GM12874 (cell line): Measurements from ENCODE around the gene CDH23.

Experiments used
- TF ChIP-seq, protein P1 (sequence below): IDR thresholded peaks from 2 replicates; pipeline ENCODE4 v1.5.1; 2011; ENCODE audit warnings: low read depth, mild to moderate bottlenecking, control low read depth, low read length, moderate library complexity; ENCODE audit not compliant: insufficient read depth

The CDH23 gene

GRCh38 chr10:71631007-71631861 lies 234.5 kb downstream of the CDH23 start:
- TF ChIP-seq, protein P1, sequence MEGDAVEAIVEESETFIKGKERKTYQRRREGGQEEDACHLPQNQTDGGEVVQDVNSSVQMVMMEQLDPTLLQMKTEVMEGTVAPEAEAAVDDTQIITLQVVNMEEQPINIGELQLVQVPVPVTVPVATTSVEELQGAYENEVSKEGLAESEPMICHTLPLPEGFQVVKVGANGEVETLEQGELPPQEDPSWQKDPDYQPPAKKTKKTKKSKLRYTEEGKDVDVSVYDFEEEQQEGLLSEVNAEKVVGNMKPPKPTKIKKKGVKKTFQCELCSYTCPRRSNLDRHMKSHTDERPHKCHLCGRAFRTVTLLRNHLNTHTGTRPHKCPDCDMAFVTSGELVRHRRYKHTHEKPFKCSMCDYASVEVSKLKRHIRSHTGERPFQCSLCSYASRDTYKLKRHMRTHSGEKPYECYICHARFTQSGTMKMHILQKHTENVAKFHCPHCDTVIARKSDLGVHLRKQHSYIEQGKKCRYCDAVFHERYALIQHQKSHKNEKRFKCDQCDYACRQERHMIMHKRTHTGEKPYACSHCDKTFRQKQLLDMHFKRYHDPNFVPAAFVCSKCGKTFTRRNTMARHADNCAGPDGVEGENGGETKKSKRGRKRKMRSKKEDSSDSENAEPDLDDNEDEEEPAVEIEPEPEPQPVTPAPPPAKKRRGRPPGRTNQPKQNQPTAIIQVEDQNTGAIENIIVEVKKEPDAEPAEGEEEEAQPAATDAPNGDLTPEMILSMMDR, result no peak

DNA sequence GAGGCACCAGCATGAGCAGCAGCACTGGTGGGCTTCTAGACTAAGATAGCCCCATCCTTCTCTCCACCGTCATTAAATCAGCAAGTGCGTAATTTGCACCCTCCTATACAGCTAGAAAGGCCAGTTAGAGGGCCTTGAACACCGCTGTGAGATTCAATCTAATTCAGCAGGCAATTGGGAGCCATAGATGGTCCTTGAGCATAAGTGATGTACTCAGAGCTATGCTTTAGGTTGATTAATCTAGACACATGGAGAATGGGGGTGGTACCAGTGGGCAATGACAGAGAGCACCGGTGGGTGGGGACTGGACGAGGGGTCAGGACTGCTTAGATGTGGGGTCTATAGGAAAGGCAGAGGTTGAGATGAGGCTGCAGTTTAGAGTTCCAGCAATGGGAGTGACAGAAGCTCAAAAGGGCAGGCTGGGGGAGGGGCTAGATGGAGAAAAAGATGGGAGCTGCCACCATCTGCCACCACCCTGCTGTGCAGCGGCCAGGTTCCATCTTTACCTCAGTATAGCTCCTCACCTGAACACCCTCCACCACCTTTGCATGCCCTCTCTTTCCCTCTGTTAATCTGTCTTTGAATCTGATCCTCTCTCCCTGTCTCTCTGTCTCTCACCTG lies 235.6 kb downstream of the CDH23 start:
- TF ChIP-seq, protein P1, result no peak

DNA sequence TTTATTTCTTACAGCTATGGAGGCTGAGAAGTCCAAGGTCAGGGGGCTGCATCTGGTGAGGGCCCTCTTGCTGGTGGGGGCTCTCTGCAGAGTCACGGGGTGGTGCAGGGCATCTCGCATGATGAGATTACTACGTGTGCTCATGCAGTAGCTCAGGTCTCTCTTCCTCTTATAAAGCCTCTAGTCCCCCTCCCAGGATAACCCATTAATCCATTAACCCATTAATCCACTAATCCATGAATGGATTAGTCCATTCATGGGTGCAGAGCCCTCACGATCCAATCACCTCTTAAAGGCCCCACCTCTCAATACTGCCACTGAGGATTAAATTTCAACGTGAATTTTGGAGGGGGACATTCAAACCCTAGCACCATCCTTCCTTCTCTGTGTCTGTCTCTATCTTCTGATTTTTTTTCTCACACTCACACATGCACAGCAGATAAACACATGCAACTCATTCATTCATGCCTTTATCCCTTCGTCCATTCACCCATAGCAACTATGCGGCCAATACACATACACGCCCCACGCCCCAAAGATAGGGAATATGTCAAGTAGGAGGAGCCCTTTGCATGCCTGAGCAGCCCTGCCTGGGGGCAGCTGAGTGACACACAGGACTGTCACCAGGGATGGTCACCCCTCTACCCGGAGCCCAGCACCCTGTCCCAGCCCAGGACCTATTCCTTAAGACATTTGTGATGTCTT lies 236.3 kb downstream of the CDH23 start:
- TF ChIP-seq, protein P1, result no peak

DNA sequence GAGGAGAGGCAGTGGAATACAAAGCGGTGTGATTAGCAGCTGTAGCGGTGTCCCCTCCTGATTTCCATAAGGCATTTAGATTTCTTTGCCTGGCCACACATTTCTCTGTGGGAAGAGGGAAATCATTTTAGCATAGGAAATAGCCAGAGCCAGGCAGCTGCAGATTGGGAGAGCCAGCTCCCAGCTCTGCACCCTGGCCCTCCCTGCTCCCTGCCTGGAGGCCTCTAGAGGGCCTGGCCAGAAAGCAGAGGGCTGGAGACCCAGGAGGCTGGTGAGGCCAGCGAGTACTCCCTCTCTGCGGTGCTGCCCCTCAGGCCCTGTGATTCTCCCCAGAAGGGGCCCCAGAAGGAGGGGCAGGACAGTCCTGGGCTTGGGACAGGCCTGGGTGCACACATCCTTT lies 237.2 kb downstream of the CDH23 start:
- TF ChIP-seq, protein P1, result no peak

DNA sequence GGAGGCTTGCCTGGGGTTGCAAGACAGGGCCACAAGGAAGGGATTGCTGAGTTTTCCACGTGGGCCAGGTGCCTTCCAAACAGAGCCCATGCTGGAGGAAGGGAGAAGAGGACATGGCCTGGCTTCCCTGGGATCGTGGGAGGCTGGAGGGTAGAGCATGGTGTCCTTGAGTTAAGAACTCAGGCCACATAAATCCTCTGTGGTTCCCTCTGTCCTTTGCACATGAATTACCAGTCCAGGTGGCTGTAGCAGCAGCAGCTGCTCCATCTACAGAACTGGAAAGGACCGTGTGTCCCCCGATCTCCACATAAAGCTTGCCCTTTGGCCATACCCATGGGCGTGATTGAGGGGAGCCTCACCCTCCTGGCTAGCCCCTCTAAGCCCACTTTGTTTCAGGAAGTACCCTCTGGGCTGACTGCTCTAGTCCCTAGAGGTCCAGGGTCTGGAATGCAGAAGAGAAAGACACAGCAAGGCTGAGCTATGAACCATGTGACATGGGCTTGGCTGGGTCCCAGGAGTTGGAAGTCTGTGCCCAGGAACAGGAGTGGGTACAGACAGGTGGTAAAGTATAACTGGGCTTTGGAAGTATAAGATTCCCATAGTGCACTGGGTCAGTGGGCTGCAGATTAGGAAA lies 237.9 kb downstream of the CDH23 start:
- TF ChIP-seq, protein P1, result no peak

GRCh38 chr10:71635251-71635866 lies 238.6 kb downstream of the CDH23 start:
- TF ChIP-seq, protein P1, result no peak
